GM08714 (cell line): Measurements from ENCODE around the gene NDUFV2.

Experiments used
- H3K4me3 ChIP-seq: fragments of 200-500 bp; sonication (Bioruptor generic); 2 replicates; pipeline ENCODE4 v1.5.1; 2014; ENCODE audit warnings: mild to moderate bottlenecking, low read length, inconsistent platforms
- ZNF274 ChIP-seq: IDR thresholded peaks from 2 replicates; pipeline ENCODE4 v1.6.1; 2012; ENCODE audit warnings: mild to moderate bottlenecking, low read depth, low read length

Gene NDUFV2

DNA sequence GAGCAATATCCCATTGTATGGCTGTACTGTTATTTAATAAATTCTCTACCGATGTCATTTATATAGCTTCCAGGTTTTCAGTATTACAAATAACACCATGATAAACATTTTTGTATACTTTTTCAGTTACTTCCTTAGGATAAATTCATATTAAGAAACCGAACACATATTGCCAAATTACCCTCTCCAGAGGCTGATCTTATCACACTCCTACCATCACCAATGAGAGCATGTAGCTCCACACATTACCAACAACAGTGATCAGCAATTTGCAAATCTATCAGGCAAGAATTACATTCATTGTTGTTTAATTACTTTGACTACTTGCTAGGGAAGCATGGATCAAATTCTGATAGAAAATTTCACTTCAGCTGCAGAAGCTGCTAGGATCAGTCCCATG is 5.8 kb upstream of the NDUFV2 start:
- no peak for TF ChIP-seq ZNF274

GRCh38 chr18:9097349-9097748 is 5.2 kb upstream of the NDUFV2 start:
- H3K4me3 ChIP-seq, result no peak overlapping the region
- TF ChIP-seq ZNF274, result no peak

More for the DNA sequence above, 5.8 kb upstream of the NDUFV2 start:
- no peak overlapping the region for H3K4me3 ChIP-seq

GRCh38 chr18:9100796-9101195 is 1.7 kb upstream of the NDUFV2 start:
- no peak overlapping the region for H3K4me3 ChIP-seq
- TF ChIP-seq ZNF274, result no peak

DNA sequence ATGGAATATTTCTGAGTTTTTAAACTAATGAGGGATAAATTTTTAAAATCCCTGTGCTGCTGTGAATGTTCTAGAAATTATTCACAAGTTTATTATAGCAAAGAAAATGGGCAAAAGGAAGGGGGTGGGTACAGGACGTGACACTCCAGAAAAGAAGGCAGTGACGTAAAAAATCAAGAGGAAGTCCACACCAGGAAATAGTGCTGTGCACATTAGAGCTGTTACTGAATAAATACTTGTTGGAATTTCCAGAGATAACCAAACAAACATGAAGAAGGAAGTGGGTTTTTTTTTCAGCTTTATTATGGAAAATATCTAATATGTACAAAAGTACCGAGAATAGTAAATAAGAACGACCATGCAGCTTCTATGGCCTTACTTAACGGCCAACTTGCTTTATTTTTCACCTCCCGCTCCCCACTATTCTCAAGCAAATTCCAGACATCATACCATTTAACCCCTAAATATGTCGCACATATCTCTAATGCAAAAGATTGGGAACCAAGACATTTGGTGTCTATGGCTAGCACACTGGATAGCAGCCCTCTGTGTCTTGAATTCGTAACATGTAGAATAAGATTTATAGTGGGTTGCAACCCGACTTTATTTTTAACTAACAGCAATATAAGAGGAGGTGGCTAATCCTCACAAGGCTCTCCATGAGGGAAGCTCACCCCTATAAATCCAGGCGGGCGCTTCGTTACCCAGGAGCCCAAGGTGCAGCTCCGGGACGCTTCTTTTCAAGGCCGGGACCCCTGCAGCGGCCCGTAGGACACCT is 580 bp upstream of the NDUFV2 start:
- peak overlapping the region; percentile 90 for H3K4me3 ChIP-seq
- TF ChIP-seq ZNF274, result no peak

- H3K4me3 ChIP-seq, result peak overlapping the region; percentile 93
- TF ChIP-seq ZNF274, result no peak
Observed at GRCh38 chr18:9103376-9103873, 926 bp downstream of the NDUFV2 start.

DNA sequence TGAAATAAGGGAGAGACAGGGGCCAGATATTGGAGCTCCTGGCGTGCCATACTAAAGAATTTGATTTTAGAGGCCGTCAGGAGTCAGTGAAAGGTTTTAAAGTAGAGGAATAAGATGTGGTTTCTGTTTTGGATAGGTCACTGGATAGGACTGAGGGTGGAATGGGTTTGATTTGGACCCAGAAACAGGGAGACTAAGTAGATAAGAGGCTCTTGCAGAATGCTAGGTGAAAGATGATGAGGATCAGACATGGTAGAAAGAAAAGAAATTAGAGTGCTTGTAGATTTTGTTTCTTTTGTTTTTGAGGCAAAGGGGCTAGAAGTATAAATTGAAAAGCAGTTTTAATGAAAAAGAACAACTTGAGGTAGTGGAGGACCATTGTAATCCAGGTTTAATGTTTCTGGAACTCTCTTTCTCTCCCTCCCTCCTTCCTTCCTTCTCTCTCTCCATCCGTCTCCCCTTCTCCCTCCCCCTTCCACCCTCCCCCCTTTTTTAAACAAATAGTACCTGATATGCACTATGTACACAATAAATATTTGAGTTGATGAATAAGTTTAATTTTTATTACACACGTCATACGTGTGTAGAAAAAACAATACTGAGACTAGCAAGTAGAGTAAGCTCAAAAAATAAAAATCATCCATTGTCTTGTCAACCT is 1.9 kb downstream of the NDUFV2 start:
- peak overlapping the region; percentile 93 for H3K4me3 ChIP-seq
- no peak for TF ChIP-seq ZNF274

GRCh38 chr18:9105420-9105819 is 2.9 kb downstream of the NDUFV2 start:
- H3K4me3 ChIP-seq, result peak overlapping the region; percentile 93; the same call in 1 of the 2 replicates
- TF ChIP-seq ZNF274, result no peak

DNA sequence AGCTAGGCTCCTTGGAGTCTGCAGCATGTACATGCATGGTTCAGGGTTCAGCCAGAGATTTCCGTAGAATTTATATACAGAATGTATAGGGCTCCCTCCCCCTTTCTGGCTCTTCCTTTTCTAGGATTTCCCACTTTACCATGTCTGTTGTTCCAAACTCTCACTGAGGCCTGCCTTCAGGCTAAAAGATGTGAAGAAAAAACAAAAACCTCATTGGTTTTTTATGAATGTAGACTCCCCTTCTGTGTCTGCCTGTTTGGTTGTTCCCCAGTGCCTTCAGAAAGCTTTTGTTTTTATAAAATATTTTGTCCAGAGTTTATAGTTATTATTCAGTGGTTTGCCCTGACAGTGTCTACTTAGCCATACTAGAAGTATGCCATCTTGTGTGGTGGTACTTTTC is 3.6 kb downstream of the NDUFV2 start:
- peak overlapping the region; percentile 93 for H3K4me3 ChIP-seq
- no peak for TF ChIP-seq ZNF274

GRCh38 chr18:9106800-9107584 is 4.5 kb downstream of the NDUFV2 start:
- peak overlapping the region; percentile 56 for H3K4me3 ChIP-seq
- TF ChIP-seq ZNF274, result no peak

DNA sequence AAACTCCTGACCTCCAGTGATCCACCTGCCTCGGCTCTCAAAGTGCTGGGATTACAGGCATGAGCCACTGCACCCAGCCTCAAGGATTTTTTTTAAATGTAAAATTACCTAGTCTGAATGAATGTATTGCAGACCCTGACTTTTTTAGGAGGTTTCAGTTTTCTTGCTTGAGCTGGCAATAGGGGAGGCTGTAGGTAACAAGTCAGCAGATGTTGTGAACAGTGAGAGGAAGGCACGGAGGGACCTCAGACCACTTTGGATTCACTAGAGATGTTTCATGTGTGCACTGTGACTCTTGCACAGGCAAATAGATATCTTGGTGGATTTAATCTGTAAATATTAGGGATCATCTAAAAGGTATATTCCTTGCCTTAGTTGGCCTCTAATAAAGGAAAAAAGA is 6.4 kb downstream of the NDUFV2 start:
- no peak overlapping the region for H3K4me3 ChIP-seq

GRCh38 chr18:9109523-9109922 is 7.0 kb downstream of the NDUFV2 start:
- no peak overlapping the region for H3K4me3 ChIP-seq
- no peak for TF ChIP-seq ZNF274

More for the DNA sequence above, 6.4 kb downstream of the NDUFV2 start:
- no peak for TF ChIP-seq ZNF274

DNA sequence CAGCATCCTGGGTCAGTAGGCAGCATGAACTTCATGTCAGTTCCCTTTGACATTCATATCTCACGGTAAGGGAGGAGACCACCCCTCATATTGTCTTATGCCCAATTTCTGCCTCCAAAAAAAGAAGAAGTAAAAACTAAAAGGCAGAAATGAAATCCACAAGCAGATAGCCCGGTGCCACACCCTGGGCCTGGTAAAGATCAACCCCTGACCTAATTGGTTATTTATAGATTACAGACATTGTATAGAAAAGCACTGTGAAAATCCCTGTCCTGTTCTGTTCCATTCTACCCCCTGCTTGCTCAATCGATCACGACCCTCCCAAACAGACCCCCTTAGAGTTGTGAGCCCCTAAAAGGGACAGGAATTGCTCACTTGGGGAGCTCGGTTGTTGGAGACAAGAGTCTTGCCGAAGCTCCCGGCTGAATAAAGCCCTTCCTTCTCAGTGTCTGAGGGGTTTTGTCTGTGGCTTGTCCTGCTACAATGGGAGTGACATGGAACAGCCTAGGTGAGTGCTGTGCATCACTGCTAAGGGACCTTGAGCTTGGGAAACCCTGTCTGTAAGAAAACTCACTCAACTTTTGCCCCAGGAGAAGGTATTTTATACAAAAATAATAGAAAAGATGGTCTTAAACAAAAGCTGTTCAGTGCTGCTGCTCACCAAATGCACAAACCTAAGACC is 11.1 kb downstream of the NDUFV2 start:
- no peak overlapping the region; the same call in 1 of the 2 replicates for H3K4me3 ChIP-seq

GRCh38 chr18:9115984-9116383 is 13.5 kb downstream of the NDUFV2 start:
- no peak overlapping the region for H3K4me3 ChIP-seq
- TF ChIP-seq ZNF274, result no peak

More for the DNA sequence above, 11.1 kb downstream of the NDUFV2 start:
- no peak for TF ChIP-seq ZNF274

DNA sequence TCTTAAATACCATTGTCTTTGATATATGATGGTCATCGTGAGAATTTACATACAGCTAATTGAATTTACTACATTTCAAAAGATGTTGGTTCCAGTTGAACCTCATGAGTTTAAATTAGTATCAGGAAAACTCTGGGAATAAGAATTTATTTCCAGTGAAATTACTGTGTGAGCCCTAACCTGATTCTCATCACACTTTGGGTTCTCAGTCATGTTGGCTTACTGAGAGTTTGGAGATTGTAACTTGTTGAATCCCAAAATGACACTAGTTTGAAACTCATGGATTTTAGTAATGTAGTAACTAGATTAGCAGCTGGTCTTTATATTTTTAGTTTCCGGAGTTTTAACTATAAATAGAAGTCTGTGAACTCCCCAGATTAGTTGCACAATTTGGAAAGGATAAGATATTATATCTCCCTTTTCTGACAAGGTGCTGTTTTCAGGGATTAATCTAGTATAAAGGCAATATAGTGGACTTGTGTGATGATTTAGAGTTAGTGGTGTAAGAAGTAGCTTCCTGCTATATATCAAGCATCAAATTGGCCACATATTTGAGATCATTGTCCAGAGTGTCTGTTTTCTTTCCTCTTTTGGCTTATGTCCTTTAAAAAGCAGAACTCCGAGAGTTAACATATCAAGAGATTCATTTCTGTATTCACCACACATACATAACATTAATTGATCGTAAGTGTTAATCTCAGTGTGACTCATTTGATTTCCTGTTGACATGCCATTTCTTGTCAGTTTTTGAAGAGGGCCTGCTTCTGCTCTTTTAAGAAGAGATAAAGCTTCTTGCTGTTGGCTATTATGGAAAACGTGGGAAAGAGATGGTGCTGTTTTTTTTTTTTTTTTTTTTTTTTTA is 15.7 kb downstream of the NDUFV2 start:
- H3K4me3 ChIP-seq, result no peak overlapping the region
- TF ChIP-seq ZNF274, result no peak
